ENCODE measurements around the gene SLC35D1. TPM values are rescaled to one million over a fixed set of nuclear protein-coding genes. Genes with fewer than 3 reads are reported as not detected.

SLC35D1 gene
- total RNA-seq = 8.6 and 10.3 TPM in 2 replicates

DNA sequence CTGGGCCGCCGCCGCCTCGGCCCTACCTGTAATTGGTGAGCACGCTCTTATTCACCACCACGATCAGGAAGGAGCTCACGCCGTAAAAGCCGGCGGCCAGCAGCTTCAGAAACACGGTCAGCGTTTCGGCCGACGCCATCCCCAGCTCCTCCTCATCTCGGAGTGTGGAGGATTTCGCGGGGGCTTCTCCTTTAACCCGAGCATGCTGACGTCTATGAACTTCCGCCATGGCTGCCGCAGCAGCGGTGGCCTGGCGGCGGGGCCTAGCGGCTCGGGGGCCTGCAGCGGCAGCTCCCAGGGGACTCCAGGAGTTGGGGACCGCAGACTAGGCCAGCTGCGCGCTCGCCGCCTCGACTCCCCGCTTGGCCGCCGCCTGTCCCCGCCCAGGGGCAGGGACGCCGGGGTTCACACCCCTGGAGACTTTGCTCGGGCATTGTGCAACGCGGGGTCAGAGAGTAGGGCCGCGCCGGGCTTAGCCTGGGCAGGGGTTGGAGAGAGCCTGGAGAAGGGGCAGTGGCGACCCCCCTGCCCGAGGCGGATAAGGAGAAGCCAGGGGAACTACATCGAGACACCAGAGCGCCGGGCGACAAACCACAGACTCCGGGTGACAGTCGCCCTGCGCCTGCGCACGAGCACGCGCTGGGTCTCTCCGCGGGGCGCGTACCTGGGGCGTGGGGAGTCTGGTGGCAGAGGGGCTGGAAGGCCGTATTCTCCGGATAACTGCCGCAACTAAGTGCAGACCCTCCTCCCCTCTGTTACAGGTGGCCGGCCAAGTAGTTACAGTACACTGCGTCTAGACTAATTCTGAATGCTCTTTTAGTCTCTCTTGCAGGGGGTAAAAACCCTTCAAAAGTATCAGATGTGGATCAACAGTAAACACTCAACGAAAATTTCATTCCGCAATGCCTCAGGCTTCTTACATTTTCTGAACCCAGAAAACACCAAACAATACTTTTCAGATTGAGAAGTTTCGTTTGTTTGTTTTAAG is at the start of gene SLC35D1:
Gene SLC35D1 (minus strand): TSS at position 364 of the 988 bp plus-strand sequence. CDS start 135 bp downstream, at position 229.

Other genes with a start within 250 kb of the SLC35D1 start
- 1.6 and 2.4 TPM in 2 replicates for gene DNAI4, start 129.3 kb downstream of the SLC35D1 start, total RNA-seq
- gene MIER1, start 129.2 kb downstream of the SLC35D1 start, total RNA-seq = 10.3 and 12.3 TPM in 2 replicates
- not detected in 2 replicates for gene C1orf141, start 80.8 kb upstream of the SLC35D1 start, total RNA-seq
- not detected in 2 replicates for gene IL23R, start 112.3 kb upstream of the SLC35D1 start, total RNA-seq

Data from bronchus fibroblast of lung (primary cell).